ENCODE data around the gene GPR84.
A peak's percentile ranks its signal among the peaks of the same experiment; 100 is the strongest.

DNA sequence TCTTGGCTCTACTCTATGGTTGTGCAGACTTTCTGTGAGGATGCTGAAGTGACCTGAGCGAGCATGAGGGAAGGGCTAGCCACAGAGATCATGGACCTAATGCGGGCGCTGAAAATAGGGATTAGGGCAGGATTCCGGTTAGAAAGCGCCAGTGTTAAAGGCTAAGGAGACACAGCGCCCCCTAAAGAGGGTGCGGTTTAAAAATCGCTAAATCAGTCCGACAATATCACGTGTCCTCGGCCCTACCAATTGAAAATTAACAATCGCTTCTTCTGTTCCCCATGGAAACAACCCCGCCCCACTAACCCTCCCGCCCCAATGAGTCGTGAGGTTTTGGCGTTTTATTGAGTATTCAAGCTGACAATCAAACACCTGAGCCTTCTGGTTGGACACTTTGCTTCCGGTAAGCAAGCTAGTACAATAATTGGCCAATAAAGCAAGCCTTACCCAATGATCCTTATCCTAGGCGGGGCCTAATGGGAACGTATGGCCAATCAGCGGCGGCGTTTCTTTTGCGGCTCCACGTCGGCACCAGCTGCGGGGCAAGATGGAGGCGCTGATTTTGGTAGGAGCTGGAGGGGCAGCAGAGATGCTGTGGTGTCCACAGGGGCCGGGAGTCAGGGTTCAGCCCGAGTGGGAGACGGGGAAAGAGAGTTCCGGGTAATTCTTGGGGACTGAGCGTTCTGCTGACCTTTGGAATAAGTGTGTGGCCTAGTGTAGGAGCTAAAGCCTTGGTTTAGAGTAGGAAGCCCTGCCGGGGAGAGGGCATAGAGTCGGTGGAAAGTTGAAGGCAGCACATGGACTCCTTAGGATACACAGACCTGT, 39.5 kb downstream of the GPR84 start, which contains the start of gene COPZ1:
- TF ChIP-seq, protein P1, sequence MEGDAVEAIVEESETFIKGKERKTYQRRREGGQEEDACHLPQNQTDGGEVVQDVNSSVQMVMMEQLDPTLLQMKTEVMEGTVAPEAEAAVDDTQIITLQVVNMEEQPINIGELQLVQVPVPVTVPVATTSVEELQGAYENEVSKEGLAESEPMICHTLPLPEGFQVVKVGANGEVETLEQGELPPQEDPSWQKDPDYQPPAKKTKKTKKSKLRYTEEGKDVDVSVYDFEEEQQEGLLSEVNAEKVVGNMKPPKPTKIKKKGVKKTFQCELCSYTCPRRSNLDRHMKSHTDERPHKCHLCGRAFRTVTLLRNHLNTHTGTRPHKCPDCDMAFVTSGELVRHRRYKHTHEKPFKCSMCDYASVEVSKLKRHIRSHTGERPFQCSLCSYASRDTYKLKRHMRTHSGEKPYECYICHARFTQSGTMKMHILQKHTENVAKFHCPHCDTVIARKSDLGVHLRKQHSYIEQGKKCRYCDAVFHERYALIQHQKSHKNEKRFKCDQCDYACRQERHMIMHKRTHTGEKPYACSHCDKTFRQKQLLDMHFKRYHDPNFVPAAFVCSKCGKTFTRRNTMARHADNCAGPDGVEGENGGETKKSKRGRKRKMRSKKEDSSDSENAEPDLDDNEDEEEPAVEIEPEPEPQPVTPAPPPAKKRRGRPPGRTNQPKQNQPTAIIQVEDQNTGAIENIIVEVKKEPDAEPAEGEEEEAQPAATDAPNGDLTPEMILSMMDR (IDR thresholded peaks at IDR 0.05; ENCODE audit: low read length), result peak; percentile 90
- TF ChIP-seq EZH2 (IDR thresholded peaks at IDR 0.05; ENCODE audit: borderline replicate concordance, low read length), result no peak

Data from OCI-LY1 (cell line).